K562 (cell line): ENCODE data around the gene TTLL9. TPM values are rescaled to one million over a fixed set of nuclear protein-coding genes. Genes with fewer than 3 reads are reported as not detected.

ENCODE experiments used
- BDP1 ChIP-seq: IDR thresholded peaks from 3 replicates; pipeline ENCODE4 v1.6.1; 2011; ENCODE audit not compliant: insufficient read length, insufficient read depth
- CCAR2 ChIP-seq: fragments of 200-400 bp; formaldehyde crosslinking; IDR thresholded peaks from 2 replicates; pipeline ENCODE4 v1.6.1; 2017; ENCODE audit warnings: mild to moderate bottlenecking, low read depth, low read length
- E2F3 ChIP-seq: fragments of 250-450 bp; sonication (Bioruptor Pico); IDR thresholded peaks from 2 replicates; pipeline ENCODE4 v1.4.0; 2020; ENCODE audit warnings: mild to moderate bottlenecking
- ELF2 ChIP-seq: fragments of 250-450 bp; sonication (Bioruptor Pico); IDR thresholded peaks from 2 replicates; pipeline ENCODE4 v1.5.0; 2021; ENCODE audit warnings: mild to moderate bottlenecking
- ESRRB ChIP-seq: fragments of 250-450 bp; sonication (Bioruptor Pico); IDR thresholded peaks from 2 replicates; pipeline ENCODE4 v1.5.0; 2020; ENCODE audit warnings: mild to moderate bottlenecking, moderate library complexity, borderline replicate concordance
- FOSL1 ChIP-seq: fragments of 200-800 bp; sonication (Bioruptor generic); conservative IDR thresholded peaks from 2 replicates; pipeline ENCODE4 v1.6.1; 2016; ENCODE audit warnings: missing genetic modification characterization, missing compliant biosample characterization
- GATAD2A ChIP-seq: fragments of 450-650 bp; IDR thresholded peaks from 2 replicates; pipeline ENCODE4 v1.6.1; 2017
- HDAC3 ChIP-seq: fragments of 450-650 bp; IDR thresholded peaks from 2 replicates; pipeline ENCODE4 v1.6.1; 2018; ENCODE audit warnings: borderline replicate concordance, mild to moderate bottlenecking, moderate library complexity; ENCODE audit not compliant: partially characterized antibody
- IFI16 ChIP-seq: fragments of 250-450 bp; sonication (Bioruptor Pico); IDR thresholded peaks from 2 replicates; pipeline ENCODE4 v2.1.2; 2022; ENCODE audit warnings: mild to moderate bottlenecking, inconsistent platforms
- KDM1A ChIP-seq, 2 experiments: fragments of 450-650 bp; IDR thresholded peaks; 2 replicates each; pipeline ENCODE4 v1.6.1; 2016; ENCODE audit warnings: mild to moderate bottlenecking in 2 of 2
- KLF13 ChIP-seq: fragments of 450-650 bp; IDR thresholded peaks from 2 replicates; pipeline ENCODE4 v1.6.1; 2016; ENCODE audit warnings: missing genetic modification characterization, low read depth, mild to moderate bottlenecking, missing compliant biosample characterization, moderate library complexity, borderline replicate concordance
- POU5F1 ChIP-seq: fragments of 150-350 bp; IDR thresholded peaks from 2 replicates; pipeline ENCODE4 v1.6.1; 2014; ENCODE audit warnings: borderline replicate concordance, low read length, low read depth, mild to moderate bottlenecking; ENCODE audit not compliant: partially characterized antibody
- PPARD ChIP-seq: fragments of 250-450 bp; sonication (Bioruptor Pico); IDR thresholded peaks from 2 replicates; pipeline ENCODE4 v1.8.0; 2022; ENCODE audit warnings: inconsistent platforms, mild to moderate bottlenecking, moderate library complexity
- PREB ChIP-seq: sonication (generic); formaldehyde crosslinking; IDR thresholded peaks from 2 replicates; pipeline ENCODE4 v1.8.1; 2023; ENCODE audit warnings: mild to moderate bottlenecking, missing genetic modification reagents
- RBM34 ChIP-seq: fragments of 200-400 bp; formaldehyde crosslinking; IDR thresholded peaks from 2 replicates; pipeline ENCODE4 v1.6.1; 2018; ENCODE audit warnings: low read length, borderline replicate concordance; ENCODE audit not compliant: insufficient read depth
- RCOR1 ChIP-seq, 2 experiments: IDR thresholded peaks; 2 replicates each; pipeline ENCODE4 v1.6.1; 2012; ENCODE audit warnings: low read depth in 2 of 2, low read length in 2 of 2, borderline replicate concordance in 1 of 2, improper control_type of control experiment in 1 of 2
- SMAD1 ChIP-seq: fragments of 150-350 bp; IDR thresholded peaks from 2 replicates; pipeline ENCODE4 v1.6.1; 2014; ENCODE audit warnings: low read length, low read depth; ENCODE audit not compliant: partially characterized antibody
- SMARCE1 ChIP-seq: fragments of 450-650 bp; IDR thresholded peaks from 2 replicates; pipeline ENCODE4 v1.7.1; 2016; ENCODE audit warnings: mild to moderate bottlenecking
- TFE3 ChIP-seq: fragments of 450-650 bp; formaldehyde crosslinking; IDR thresholded peaks from 2 replicates; pipeline ENCODE4 v1.4.0; 2020; ENCODE audit warnings: mild to moderate bottlenecking, mixed read lengths
- U2AF1 ChIP-seq: fragments of 200-400 bp; formaldehyde crosslinking; optimal IDR thresholded peaks from 2 replicates; pipeline ENCODE3; 2017; ENCODE audit warnings: mild to moderate bottlenecking, low read depth, low read length, moderate library complexity
- ZBTB33 ChIP-seq: sonication (generic); formaldehyde crosslinking; IDR thresholded peaks from 2 replicates; pipeline ENCODE4 v1.8.1; 2023; ENCODE audit warnings: mild to moderate bottlenecking, missing genetic modification reagents
- ZNF561 ChIP-seq: fragments of 450-650 bp; formaldehyde crosslinking; conservative IDR thresholded peaks from 2 replicates; pipeline ENCODE4 v1.4.0; 2020; ENCODE audit warnings: mild to moderate bottlenecking, moderate library complexity
- ZNF589 ChIP-seq: fragments of 200-800 bp; sonication (Bioruptor generic); IDR thresholded peaks from 2 replicates; pipeline ENCODE4 v1.6.1; 2016; ENCODE audit warnings: low read depth, missing genetic modification characterization, missing compliant biosample characterization
- ZNF696 ChIP-seq: fragments of 250-450 bp; sonication (Bioruptor Pico); conservative IDR thresholded peaks from 2 replicates; pipeline ENCODE4 v1.4.0; 2020; ENCODE audit warnings: mild to moderate bottlenecking, moderate library complexity
- ZNF785 ChIP-seq: fragments of 250-450 bp; sonication (Bioruptor Pico); IDR thresholded peaks from 2 replicates; pipeline ENCODE4 v1.4.0; 2020; ENCODE audit warnings: mild to moderate bottlenecking
- polyA plus RNA-seq, 8 experiments: library from polyadenylated mRNA; depleted of rRNA in 4 of 8; stranded (reverse) in 5 of 8; unstranded in 3 of 8; fragments of >200 nt; fragmentation: Nextera tagmentation in 2 of 8; fragmentation: Illumina TruSeq in 1 of 8; extraction: Ambion mirVana in 2 of 8; extraction: Trizol in 1 of 8; gene quantifications; 2 replicates each; pipeline versions ENCODE4 v1.2.1 to v1.2.3, GENCODE V29; 2011 to 2014; ENCODE audit warnings: inconsistent platforms in 1 of 8, missing spikeins in 1 of 8
- total RNA-seq, 7 experiments: library from RNA; depleted of rRNA in 6 of 7; stranded (reverse); fragments of >200 nt in 6 of 7; fragmentation: Illumina TruSeq in 2 of 7; extraction: Trizol in 2 of 7; gene quantifications; 2 replicates each; pipeline versions ENCODE4 v1.2.1 to v1.2.3, GENCODE V29; 2011 to 2021; ENCODE audit warnings: low replicate concordance in 1 of 7

The TTLL9 gene
- total and polyA plus RNA-seq, 9 of the 15 experiments (the other 6 are each of a cell fraction or from before 2014, with no cell fraction given), result 0.06 to 0.07 TPM; not detected in 7

- TF ChIP-seq ZNF785 (CRISPR knock-in tag), result no peak
- no peak for TF ChIP-seq HDAC3
- TF ChIP-seq KLF13, result 0 out of 2 replicates have a peak, but pooled peaks have one; percentile 49
- TF ChIP-seq ZNF589, result peak; percentile 97
- no peak for TF ChIP-seq U2AF1
- peak; percentile 99 for TF ChIP-seq ZBTB33
- TF ChIP-seq SMAD1, result no peak
- no peak for TF ChIP-seq SMARCE1
- TF ChIP-seq PREB, result peak; percentile 85; the same call in 1 of the 2 replicates
- no peak for TF ChIP-seq CCAR2
- TF ChIP-seq ELF2 (CRISPR knock-in tag), result peak; percentile 34; the same call in 1 of the 2 replicates
- no peak for TF ChIP-seq ESRRB (CRISPR knock-in tag)
- no peak for TF ChIP-seq POU5F1
- TF ChIP-seq E2F3 (CRISPR knock-in tag), result peak; percentile 63; the same call in 1 of the 2 replicates
- no peak for TF ChIP-seq FOSL1 (tag)
- TF ChIP-seq RBM34, result no peak
- TF ChIP-seq KDM1A (IDR thresholded peaks at IDR 0.05), result peak in 1 of 2 experiments; percentile 37; a peak in 1 of 4 replicates
- no peak for TF ChIP-seq ZNF561
- TF ChIP-seq PPARD (CRISPR knock-in tag), result no peak
- TF ChIP-seq IFI16 (CRISPR knock-in tag), result no peak
- no peak for TF ChIP-seq TFE3
- no peak for TF ChIP-seq ZNF696 (CRISPR knock-in tag)
- no peak for TF ChIP-seq GATAD2A
- TF ChIP-seq RCOR1 (IDR thresholded peaks at IDR 0.05; ENCODE audit: borderline replicate concordance in 1 of 2, low read depth in 2 of 2, low read length in 2 of 2), result peak in 1 of 2 experiments; percentile 98; a peak in 2 of 4 replicates
- no peak for TF ChIP-seq BDP1
Observed at GRCh38 chr20:31968291-31969126, 98.1 kb downstream of the TTLL9 start (continued).
